Activated naive CD8-positive, alpha-beta T cell treated with anti-CD3 and anti-CD28 coated beads, Interleukin-2, amount 10 ng/mL, durations not matched to agents 7 days and 5 days (primary cell): ENCODE results near the gene PLS1. TPM values are rescaled to one million over a fixed set of nuclear protein-coding genes. Genes with fewer than 3 reads are reported as not detected.
"Not testable (repeated sequence)": the region's sequence is repeated elsewhere in the genome, so short reads cannot be mapped to it uniquely, and the experiment has no call there.

Experiments
- ATAC-seq: fragments of 150-1000 bp; cut with Tn5 transposase; one replicate; pipeline ENCODE4 v1.10.0; 2021; ENCODE audit warnings: low read depth, moderate library complexity
- POLR2A ChIA-PET: fragments of 350-600 bp; sonication (Branson Sonifier 250); formaldehyde crosslinking; loops from one replicate; lab custom pipeline; 2021; ENCODE audit warnings: antibody characterized with exemption; lab: Charles Lee
- DNase-seq: peaks from one replicate; pipeline ENCODE4 v3.0.0; 2021
- H3K27ac Mint-ChIP-seq: one replicate; pipeline ENCODE4 v1.8.0; 2022; ENCODE audit warnings: mild to moderate bottlenecking, mixed read lengths
- H3K27me3 Mint-ChIP-seq: one replicate; pipeline ENCODE4 v1.8.0; 2022; ENCODE audit warnings: mild to moderate bottlenecking, moderate library complexity, mixed read lengths
- H3K36me3 Mint-ChIP-seq: one replicate; pipeline ENCODE4 v1.8.0; 2021; ENCODE audit warnings: mild to moderate bottlenecking, mixed read lengths
- H3K4me1 Mint-ChIP-seq: one replicate; pipeline ENCODE4 v1.8.0; 2021; ENCODE audit warnings: mixed read lengths
- H3K4me3 Mint-ChIP-seq: one replicate; pipeline ENCODE4 v1.8.0; 2022; ENCODE audit warnings: mild to moderate bottlenecking, moderate library complexity, mixed read lengths
- H3K9me3 Mint-ChIP-seq: one replicate; pipeline ENCODE4 v1.8.0; 2021; ENCODE audit warnings: mixed read lengths
- total RNA-seq, 2 experiments: library from RNA; stranded (reverse); gene quantifications; one replicate each; pipeline ENCODE4 v1.2.3, GENCODE V29; 2021

PLS1 gene
- total RNA-seq, 2 experiments from 2014 or later, result 2.6 to 3.1 TPM

GRCh38 chr3:142577696-142578328 lies 18.4 kb upstream of the PLS1 start:
- Mint-ChIP-seq H3K9me3 (no peaks in the 10 kb centered on the region), H3K36me3 (peaks cover 8% of the 10 kb centered on the region), H3K4me1 (peaks cover 38% of the 10 kb centered on the region), H3K27me3 (peaks cover 2% of the 10 kb centered on the region), H3K27ac (peak overlapping the region; percentile 99), H3K4me3 (peak overlapping the region; percentile 99)
- DNase-seq, result no peak
- ATAC-seq, result no peak
- POLR2A ChIA-PET, result interaction anchor here (0.6 to 1.6 kb wide), 10 partner anchors 10 to 424 kb away, joined by 3 to 24 read pairs (median 4); partner anchors contain the start of genes PLS1, U2SURP and XRN1

GRCh38 chr3:142578329-142579223 lies 17.6 kb upstream of the PLS1 start, which contains the start of gene ATR:
TSS of gene ATR (minus strand) at chr3:142578733. CDS start at chr3:142578704, 29 bp downstream.
- DNase-seq (peak; percentile 95), ATAC-seq (peak; percentile 95)
- Mint-ChIP-seq H3K27ac (peak within 1 kb of the TSS; percentile 99), H3K27me3 (peaks cover 10% of the 10 kb centered on the region), H3K36me3 (peaks cover 8% of the 10 kb centered on the region), H3K4me3 (peak within 1 kb of the TSS; percentile 99), H3K4me1 (peaks cover 37% of the 10 kb centered on the region), H3K9me3 (no peaks in the 10 kb centered on the region)
- POLR2A ChIA-PET, result interaction anchor here (0.6 to 1.6 kb wide), 13 partner anchors 9 to 541 kb away, joined by 3 to 24 read pairs (median 4); partner anchors contain the start of genes PLS1, TRPC1, U2SURP and XRN1

- Mint-ChIP-seq H3K4me3 (peak overlapping the region; percentile 99), H3K4me1 (peaks cover 30% of the 10 kb centered on the region), H3K36me3 (peaks cover 4% of the 10 kb centered on the region), H3K9me3 (no peaks in the 10 kb centered on the region), H3K27me3 (peaks cover 15% of the 10 kb centered on the region), H3K27ac (peak overlapping the region; percentile 99)
- POLR2A ChIA-PET, result interaction anchor here (0.6 to 0.9 kb wide), 2 partner anchors 70 to 421 kb away, joined by 3 read pairs; no protein-coding TSS in a partner anchor
- DNase-seq (no peak), ATAC-seq (no peak)
Measured at GRCh38 chr3:142580061-142580423, 16.2 kb upstream of the PLS1 start.

- H3K36me3 Mint-ChIP-seq, H3K27ac Mint-ChIP-seq, H3K4me3 Mint-ChIP-seq, DNase-seq, H3K9me3 Mint-ChIP-seq, POLR2A ChIA-PET, ATAC-seq: not testable (repeated sequence)
- Mint-ChIP-seq H3K4me1 (peaks cover 22% of the 10 kb centered on the region), H3K27me3 (peaks cover 15% of the 10 kb centered on the region)
Measured at GRCh38 chr3:142581070-142581469, 15.1 kb upstream of the PLS1 start.

- H3K27ac Mint-ChIP-seq, result no peak overlapping the region
- H3K4me3 Mint-ChIP-seq, result no peak overlapping the region
- no peaks in the 10 kb centered on the region for H3K36me3 Mint-ChIP-seq
- no peaks in the 10 kb centered on the region for H3K9me3 Mint-ChIP-seq
- DNase-seq, result no peak
- peak; percentile 75 for ATAC-seq
- H3K27me3 Mint-ChIP-seq, result peaks cover 27% of the 10 kb centered on the region
- POLR2A ChIA-PET, result no interaction called here
- H3K4me1 Mint-ChIP-seq, result no peaks in the 10 kb centered on the region
Measured at GRCh38 chr3:142586803-142587406, 9.3 kb upstream of the PLS1 start.

- POLR2A ChIA-PET, result interaction anchor here (1.4 kb wide), 1 partner anchor 10 kb away, joined by 4 read pairs; the partner anchor contains the start of gene ATR
- no peak overlapping the region for H3K27ac Mint-ChIP-seq
- H3K4me3 Mint-ChIP-seq, result no peak overlapping the region
- ATAC-seq (no peak), DNase-seq (no peak)
- no peaks in the 10 kb centered on the region for H3K36me3 Mint-ChIP-seq
- no peaks in the 10 kb centered on the region for H3K4me1 Mint-ChIP-seq
- no peaks in the 10 kb centered on the region for H3K9me3 Mint-ChIP-seq
- H3K27me3 Mint-ChIP-seq, result peaks cover 18% of the 10 kb centered on the region
Measured at GRCh38 chr3:142588703-142589102, 7.5 kb upstream of the PLS1 start.

- not testable (repeated sequence) for DNase-seq, H3K9me3 Mint-ChIP-seq, ATAC-seq, H3K4me3 Mint-ChIP-seq, H3K27ac Mint-ChIP-seq, H3K36me3 Mint-ChIP-seq
- POLR2A ChIA-PET, result interaction anchor here (0.6 kb wide), 1 partner anchor 237 kb away, joined by 5 read pairs; no protein-coding TSS in a partner anchor
- Mint-ChIP-seq H3K27me3 (peaks cover 22% of the 10 kb centered on the region), H3K4me1 (peaks cover 13% of the 10 kb centered on the region)
Measured at GRCh38 chr3:142592268-142592667, 3.9 kb upstream of the PLS1 start.

- Mint-ChIP-seq H3K27me3 (peaks cover 11% of the 10 kb centered on the region), H3K9me3 (no peaks in the 10 kb centered on the region), H3K4me3 (peak overlapping the region; percentile 96), H3K36me3 (no peaks in the 10 kb centered on the region), H3K4me1 (peaks cover 18% of the 10 kb centered on the region), H3K27ac (no peak overlapping the region)
- POLR2A ChIA-PET, result no interaction called here
- DNase-seq (no peak), ATAC-seq (no peak)
Measured at GRCh38 chr3:142595141-142595540, 1.1 kb upstream of the PLS1 start.

GRCh38 chr3:142595581-142595950 lies 627 bp upstream of the PLS1 start:
- Mint-ChIP-seq H3K27me3 (peaks cover 10% of the 10 kb centered on the region), H3K4me1 (peaks cover 18% of the 10 kb centered on the region), H3K4me3 (peak overlapping the region; percentile 96), H3K27ac (no peak overlapping the region), H3K9me3 (no peaks in the 10 kb centered on the region), H3K36me3 (no peaks in the 10 kb centered on the region)
- ATAC-seq (no peak), DNase-seq (no peak)
- POLR2A ChIA-PET, result interaction anchor here (2.3 kb wide), 1 partner anchor 17 kb away, joined by 14 read pairs; the partner anchor contains the start of gene ATR

- Mint-ChIP-seq H3K27ac (peak overlapping the region; percentile 72), H3K9me3 (no peaks in the 10 kb centered on the region)
- no peak for ATAC-seq
Measured at GRCh38 chr3:142596726-142597088, 514 bp downstream of the PLS1 start.

GRCh38 chr3:142597906-142598305 lies 1.7 kb downstream of the PLS1 start:
- Mint-ChIP-seq H3K36me3 (no peaks in the 10 kb centered on the region), H3K4me3 (no peak overlapping the region), H3K27me3 (peaks cover 10% of the 10 kb centered on the region), H3K27ac (no peak overlapping the region), H3K4me1 (peaks cover 18% of the 10 kb centered on the region), H3K9me3 (no peaks in the 10 kb centered on the region)
- POLR2A ChIA-PET, result interaction anchor here (2.3 kb wide), 1 partner anchor 20 kb away, joined by 14 read pairs; the partner anchor contains the start of gene ATR
- DNase-seq (no peak), ATAC-seq (no peak)

More at GRCh38 chr3:142596726-142597088, 514 bp downstream of the PLS1 start:
- POLR2A ChIA-PET, result interaction anchor here (2.3 kb wide), 1 partner anchor 18 kb away, joined by 14 read pairs; the partner anchor contains the start of gene ATR
- Mint-ChIP-seq H3K36me3 (no peaks in the 10 kb centered on the region), H3K27me3 (peaks cover 10% of the 10 kb centered on the region), H3K4me1 (peaks cover 18% of the 10 kb centered on the region), H3K4me3 (peak overlapping the region; percentile 96)
- DNase-seq, result no peak

GRCh38 chr3:142601713-142602112 lies 5.5 kb downstream of the PLS1 start:
- peaks cover 10% of the 10 kb centered on the region for H3K4me1 Mint-ChIP-seq
- no peak for DNase-seq
- H3K36me3 Mint-ChIP-seq, result no peaks in the 10 kb centered on the region
- H3K27ac Mint-ChIP-seq, result no peak overlapping the region
- peaks cover 2% of the 10 kb centered on the region for H3K27me3 Mint-ChIP-seq
- H3K4me3 Mint-ChIP-seq, result no peak overlapping the region
- no peaks in the 10 kb centered on the region for H3K9me3 Mint-ChIP-seq
- POLR2A ChIA-PET, result no interaction called here
- no peak for ATAC-seq
